GM21515 (cell line): ENCODE data around the gene LRG1.
"Not testable (repeated sequence)": the region's sequence is repeated elsewhere in the genome, so short reads cannot be mapped to it uniquely, and the experiment has no call there.

Experiments used
- ATAC-seq: cut with Tn5 transposase; IDR thresholded peaks from one replicate; pipeline ENCODE4 v1.9.1; 2021; ENCODE audit not compliant: unreplicated experiment

The LRG1 gene

DNA sequence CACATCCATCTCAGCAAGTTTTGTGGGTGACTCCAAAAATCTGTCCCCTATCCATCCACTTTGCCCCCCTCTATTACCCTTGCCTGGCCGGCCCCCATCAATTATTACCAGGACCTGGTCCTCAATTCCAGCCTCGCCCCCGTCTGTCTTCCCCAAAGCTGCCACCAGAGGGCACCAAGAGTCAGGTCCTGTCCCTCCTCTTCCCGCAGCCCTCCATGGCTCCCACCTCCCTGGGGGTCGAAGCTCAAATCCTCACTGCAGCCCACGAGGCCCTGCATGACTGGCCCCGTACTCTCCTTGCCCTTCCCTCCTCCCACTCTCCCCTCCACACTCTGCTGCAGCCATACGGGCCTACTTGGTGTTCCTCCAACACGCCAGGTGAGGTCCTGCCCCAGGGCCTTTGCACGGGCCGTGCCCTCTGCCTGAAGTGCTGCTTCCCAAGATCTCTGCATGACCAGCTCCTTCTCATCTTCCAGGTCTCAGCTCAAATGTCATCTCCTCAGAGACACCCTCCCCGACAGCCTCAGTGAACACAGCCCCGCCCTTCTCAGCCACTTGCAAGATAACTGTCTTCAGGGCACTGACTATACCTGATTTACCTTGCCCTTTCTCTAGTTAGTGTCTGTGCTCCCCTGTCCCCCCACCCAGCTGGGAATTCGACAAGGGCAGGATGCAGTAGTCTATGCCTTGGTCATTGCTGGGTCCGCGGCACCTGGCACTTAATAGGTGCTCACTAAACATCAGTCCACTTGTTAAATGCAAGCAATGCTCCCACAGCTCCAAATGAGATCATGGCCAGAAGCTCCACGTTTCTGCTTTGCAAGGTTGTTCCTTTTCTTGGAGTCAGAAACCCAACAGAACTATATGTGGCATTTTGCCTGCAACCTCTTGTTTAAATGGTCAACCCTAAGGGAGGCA, 36.4 kb upstream of the LRG1 start:
- ATAC-seq = no peak

- ATAC-seq = no peak
Observed at GRCh38 chr19:4575267-4576015, 35.6 kb upstream of the LRG1 start.

DNA sequence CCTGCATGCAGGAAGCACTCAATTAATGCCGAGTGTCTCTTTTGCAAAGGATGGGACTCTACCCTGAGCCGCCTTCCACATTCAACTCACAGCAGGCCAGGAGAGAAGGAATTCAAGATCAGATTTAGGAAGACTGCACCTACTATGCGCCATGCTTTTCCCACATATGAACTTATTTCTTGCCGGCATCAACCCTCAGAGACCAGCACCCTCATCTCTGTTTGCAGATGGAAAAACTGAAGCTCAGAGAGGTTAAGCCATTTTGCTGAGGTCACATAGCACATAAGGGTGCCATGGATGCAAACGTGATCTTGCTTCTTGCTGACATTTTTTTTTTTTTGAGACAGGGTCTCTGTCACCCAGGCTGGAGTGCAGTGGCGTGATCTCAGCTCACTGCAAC, 33.8 kb upstream of the LRG1 start:
- no peak for ATAC-seq

GRCh38 chr19:4571305-4571917, 31.6 kb upstream of the LRG1 start:
- no peak for ATAC-seq

GRCh38 chr19:4570916-4571304, 31.1 kb upstream of the LRG1 start:
- no peak for ATAC-seq

- no peak for ATAC-seq
Observed at GRCh38 chr19:4570402-4570801, 30.6 kb upstream of the LRG1 start.

- no peak for ATAC-seq
Observed at GRCh38 chr19:4568886-4569285, 29.1 kb upstream of the LRG1 start.

GRCh38 chr19:4567584-4568071, 27.8 kb upstream of the LRG1 start:
- no peak for ATAC-seq

- no peak for ATAC-seq
Observed at GRCh38 chr19:4566402-4567051, 26.7 kb upstream of the LRG1 start.

GRCh38 chr19:4563562-4563961, 23.7 kb upstream of the LRG1 start:
- not testable (repeated sequence) for ATAC-seq

DNA sequence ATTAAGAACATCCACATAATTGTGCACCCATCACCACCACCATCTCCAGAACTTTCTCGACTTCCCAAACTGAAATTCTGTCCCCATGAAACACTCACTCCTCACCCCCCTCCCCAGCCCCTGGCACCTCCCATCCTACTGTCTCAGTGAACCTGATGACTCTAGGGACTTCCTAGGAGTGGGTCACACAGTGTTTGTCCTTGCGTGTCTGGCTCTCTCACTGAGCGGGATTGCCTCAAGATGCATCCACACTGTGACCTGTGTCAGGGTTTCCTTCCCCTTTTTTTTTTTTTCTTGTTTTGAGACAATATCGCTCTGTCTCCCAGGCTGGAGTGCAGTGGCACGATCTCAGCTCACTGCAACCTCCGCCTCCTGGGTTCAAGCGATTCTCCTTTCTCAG, 22.2 kb upstream of the LRG1 start:
- not testable (repeated sequence) for ATAC-seq

GRCh38 chr19:4559569-4559968, 19.7 kb upstream of the LRG1 start, which contains the start of gene SEMA6B:
SEMA6B (minus strand) TSS chr19:4559684; CDS start chr19:4558457, 1,227 bp downstream.
- no peak for ATAC-seq

- no peak for ATAC-seq
Observed at GRCh38 chr19:4557971-4558941, 18.4 kb upstream of the LRG1 start.

GRCh38 chr19:4557144-4557970, 17.5 kb upstream of the LRG1 start:
- ATAC-seq = no peak

DNA sequence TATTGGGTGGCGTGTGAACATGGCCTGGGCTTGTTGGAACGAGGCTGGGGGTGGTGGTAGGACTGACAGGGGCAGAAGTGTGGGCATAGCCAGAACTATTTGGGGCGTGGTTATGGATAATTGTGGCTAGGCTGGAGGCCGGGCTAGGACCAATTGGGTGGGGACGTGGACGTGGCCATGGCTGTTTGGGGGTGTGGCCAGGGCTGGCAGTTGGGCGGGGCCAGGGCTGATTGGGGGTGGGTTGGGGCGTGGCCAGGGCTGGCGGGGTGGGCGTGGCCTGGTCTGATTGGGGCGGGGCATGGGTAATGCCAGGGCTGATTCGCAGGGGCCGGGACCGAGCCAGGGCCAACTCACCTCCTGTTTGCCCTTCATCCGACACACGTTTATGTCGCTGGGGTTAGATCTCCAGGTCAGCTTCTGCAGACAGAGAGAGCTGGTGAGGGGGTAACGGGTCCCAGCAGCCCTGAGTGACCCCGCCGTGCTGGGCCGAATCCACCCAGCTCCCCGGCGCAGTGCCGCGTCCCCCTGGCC, 16.8 kb upstream of the LRG1 start:
- ATAC-seq = no peak

GRCh38 chr19:4555657-4556561, 16.1 kb upstream of the LRG1 start:
- ATAC-seq = no peak

DNA sequence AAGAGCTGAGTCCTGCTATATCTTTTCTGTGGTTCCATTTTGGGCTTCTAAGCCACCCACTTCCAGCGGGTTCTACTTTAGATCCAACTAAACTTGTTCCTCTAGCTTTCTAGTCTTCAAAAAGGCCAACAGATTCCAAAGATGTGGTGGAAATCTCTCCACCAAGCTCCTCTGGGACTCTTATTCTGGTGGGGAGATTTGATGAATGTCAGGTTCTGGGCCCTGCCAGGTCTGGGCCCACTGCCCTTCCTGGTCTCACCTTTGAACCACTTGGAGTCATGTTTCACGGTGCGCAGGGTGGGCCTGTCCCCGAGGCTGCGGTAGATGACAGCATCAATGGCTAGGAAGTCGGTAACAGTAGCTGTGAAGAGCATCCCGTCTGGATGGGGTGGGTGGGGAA, 14.9 kb upstream of the LRG1 start:
- ATAC-seq = no peak

DNA sequence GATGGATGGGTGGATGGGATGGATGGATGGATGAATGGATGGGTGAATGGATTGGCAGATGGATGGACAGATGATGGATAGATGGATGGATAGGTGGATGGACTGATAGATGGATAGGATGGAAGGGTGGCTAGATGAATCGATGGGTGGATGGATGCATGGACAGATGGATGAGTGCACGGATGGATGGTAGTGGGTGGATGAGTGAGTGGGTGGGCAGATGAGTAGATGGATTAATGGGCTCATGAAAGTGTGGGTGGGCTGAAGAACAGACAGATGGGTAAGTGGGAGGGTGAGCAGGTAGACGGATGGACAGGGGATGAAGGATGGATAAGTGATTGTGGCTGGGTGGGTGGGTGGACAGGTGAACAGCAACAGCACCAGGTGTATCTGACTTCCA, 13.9 kb upstream of the LRG1 start:
- ATAC-seq = no peak
